CD4-positive, alpha-beta T cell treated with Interleukin-21 for 1 hour (primary cell): ENCODE results near the gene PRDM5.
"Not testable (repeated sequence)": the region's sequence is repeated elsewhere in the genome, so short reads cannot be mapped to it uniquely, and the experiment has no call there.

Experiments
- DNase-seq: peaks from one replicate; pipeline ENCODE4 v3.0.0-alpha.2; 2020

PRDM5 gene

GRCh38 chr4:120691106-120691505 is 231.4 kb downstream of the PRDM5 start:
- DNase-seq, result no peak

- no peak for DNase-seq
These were observed 233.7 kb downstream of the PRDM5 start for GRCh38 chr4:120688791-120689190.

DNA sequence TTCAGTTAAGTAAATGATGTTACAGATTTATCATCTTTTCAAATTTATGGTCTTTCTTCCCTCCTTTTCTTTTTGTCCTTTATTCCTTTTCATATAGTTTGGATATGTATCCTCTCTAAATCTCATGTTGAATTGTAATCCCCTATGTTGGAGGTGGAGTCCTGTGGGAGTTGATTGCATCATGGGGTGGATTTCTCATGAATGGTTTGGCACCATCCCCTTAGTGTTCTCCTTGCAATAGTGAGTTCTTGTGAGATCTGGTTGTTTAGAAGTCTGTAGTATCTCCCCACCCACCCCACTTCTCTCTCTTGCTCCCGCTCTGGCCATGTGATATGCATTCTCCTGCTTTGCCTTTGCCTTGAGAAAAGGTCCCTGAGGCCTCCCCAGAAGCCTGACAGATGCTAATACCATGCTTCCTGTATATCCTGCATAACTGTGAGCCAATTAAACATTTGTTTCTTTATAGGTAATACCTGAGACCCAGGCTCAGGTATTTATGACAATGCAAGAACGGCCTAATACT is 236.7 kb downstream of the PRDM5 start:
- no peak for DNase-seq

DNA sequence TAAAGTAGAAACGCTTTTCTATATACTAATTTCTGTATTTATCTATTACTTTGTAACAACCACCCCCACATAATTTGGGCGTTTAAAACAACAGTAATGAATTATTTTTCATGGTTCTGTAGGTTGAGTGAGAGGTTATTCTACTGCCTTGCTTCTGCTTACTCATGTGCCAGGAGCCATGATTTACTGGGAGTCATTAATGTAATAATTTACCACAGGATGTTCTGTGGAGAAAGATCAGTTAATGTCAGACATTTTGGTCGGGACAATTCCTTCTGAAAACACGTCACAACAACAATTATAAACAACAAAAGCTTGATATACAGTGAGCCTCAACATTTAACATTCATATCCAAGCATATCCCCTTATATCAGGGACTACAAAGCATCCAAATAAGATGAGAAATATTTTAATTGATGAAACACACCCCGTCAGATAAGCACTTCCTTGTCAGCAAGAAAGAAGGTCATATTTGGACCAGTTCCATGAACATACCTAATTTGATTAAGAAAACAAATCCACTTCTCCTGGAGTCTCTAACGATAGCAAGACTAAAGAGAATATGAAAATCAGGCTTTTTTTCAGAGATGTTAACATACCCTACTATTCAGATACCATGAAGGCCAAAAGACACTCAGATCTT is 238.5 kb downstream of the PRDM5 start:
- no peak for DNase-seq

DNA sequence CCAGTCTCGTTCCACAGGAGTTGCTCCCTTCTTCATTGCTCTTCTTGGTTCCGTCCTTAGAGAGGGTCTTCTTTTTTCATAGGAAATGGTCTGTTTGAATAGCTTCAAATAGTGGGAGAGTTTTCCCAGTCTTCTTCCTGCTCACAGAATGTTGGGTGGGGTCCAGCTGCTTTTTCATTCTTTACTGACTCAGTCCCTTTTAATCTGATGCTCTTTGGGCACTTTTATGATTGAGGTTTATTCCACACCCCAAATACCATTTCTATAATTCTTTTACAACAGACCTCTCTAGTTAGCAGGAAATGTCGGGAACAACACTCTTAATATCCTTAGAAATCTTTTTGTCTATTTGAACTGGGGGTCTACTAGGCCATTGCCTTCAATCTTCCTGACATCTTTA is 239.5 kb downstream of the PRDM5 start:
- no peak for DNase-seq

DNA sequence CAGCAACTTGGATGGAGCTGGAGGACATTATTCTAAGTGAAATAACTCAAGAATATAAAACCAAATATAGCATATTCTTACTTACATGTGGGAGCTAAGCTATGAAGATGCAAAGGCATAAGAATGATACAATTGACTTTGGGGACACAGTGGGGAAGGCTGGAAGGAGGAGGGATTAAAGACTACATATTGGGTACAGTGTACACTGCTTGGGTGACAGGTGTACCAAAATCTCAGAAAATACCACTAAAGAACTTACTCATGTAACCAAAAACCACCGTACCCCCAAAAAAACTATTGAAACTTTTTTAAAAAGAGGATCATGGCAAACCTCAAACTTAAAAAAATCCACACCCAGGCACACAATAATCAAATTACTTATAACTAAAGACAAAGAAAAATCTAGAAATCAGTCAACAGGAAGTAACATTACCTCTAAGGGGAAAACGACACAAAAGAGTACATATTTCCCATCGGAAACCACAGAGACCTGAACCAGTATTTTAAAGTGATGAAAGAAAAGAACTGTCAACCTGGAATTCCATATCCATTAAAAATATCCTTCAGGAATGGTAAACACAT is 241.8 kb downstream of the PRDM5 start:
- no peak for DNase-seq

GRCh38 chr4:120673696-120674095 is 248.8 kb downstream of the PRDM5 start:
- DNase-seq, result no peak

GRCh38 chr4:120672558-120673147 is 249.9 kb downstream of the PRDM5 start:
- DNase-seq, result no peak

DNA sequence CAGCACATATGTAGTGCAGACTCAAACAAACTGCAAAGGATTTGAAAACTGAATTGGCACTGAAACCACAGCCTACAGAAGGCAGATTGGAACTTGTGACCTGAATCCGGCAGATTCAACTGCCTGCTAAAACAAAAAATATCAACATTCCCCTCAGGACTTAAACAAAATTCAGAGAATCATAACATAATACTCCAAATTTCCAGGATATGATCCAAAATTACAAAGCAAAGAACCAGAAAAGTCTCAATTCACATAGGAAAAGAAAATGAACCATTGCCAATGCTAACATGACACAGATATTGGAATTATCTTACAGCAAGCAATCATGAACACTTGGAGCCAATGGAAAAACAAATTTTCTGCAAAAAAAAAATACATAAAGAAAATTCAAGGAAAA is 250.4 kb downstream of the PRDM5 start:
- DNase-seq, result no peak

DNA sequence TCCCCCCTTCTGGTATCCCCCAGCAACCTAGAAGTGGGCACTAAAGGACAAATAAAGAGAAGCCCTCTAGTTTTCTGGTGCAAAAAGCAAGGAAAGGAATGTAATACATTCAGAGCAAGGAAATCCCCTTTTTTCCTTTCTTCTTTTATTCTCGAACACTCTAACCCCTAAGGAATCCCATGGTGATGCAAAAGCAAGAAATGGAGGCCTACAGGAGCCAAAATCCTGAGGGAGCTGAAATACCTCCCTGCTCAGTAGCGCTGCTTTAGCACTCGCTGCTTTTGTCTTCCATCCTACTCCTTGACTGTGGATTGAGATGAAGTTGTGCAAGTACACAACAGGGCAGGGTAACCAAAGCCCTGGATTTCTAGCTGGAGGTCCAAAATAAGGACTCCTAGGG is 251.0 kb downstream of the PRDM5 start:
- no peak for DNase-seq

GRCh38 chr4:120667102-120667501 is 255.4 kb downstream of the PRDM5 start:
- DNase-seq, result no peak

- DNase-seq, result no peak
These were observed 257.7 kb downstream of the PRDM5 start for GRCh38 chr4:120664851-120665250.

DNA sequence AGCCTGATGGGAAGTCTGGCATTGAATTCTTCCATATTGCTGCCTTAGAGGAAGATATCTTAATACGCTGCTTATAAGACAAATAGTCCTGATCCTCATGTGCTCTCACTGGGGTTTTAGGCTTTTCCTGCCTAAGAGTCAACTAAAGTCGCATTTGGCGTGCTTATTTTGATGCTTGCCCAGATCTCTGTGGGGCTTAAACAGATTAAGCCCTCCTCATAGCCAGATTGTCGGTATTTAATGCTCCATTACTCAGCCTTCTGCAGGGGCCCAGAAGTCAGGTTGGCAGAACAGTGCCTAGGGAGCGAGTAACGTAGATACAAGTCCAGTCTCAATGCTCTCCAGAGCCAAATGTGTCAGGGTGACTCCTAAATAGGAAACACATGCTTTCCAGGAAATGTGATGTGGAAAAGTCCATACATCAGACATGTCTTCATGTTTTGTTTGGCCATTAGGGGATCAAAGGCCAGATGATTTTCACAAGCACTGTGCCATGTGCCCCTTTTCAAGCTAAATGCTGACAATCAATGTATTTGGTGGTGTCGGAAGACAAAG is 262.8 kb downstream of the PRDM5 start:
- DNase-seq, result no peak

- DNase-seq, result no peak
These were observed 263.8 kb downstream of the PRDM5 start for GRCh38 chr4:120658772-120659171.

GRCh38 chr4:120653804-120654573 is 268.5 kb downstream of the PRDM5 start:
- no peak for DNase-seq

DNA sequence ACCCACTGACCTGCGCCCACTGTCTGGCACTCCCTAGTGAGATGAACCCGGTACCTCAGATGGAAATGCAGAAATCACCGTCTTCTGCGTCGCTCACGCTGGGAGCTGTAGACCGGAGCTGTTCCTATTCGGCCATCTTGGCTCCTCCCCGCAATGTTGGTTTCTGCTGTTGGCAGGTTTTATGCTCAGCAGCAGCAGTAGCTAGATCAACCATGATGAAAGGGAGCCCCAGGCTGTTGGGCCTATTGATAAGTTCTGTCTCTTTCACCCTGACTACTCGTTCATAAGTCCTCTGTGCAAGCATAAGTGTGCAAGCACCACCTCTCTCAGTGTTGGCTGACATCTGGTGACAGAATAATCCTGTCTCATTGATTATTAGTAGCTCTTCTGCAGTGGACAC is 274.2 kb downstream of the PRDM5 start:
- DNase-seq, result not testable (repeated sequence)
